Neural crest cell (in vitro differentiated cells): Measurements from ENCODE around the gene EDIL3. TPM values are rescaled to one million over a fixed set of nuclear protein-coding genes. Genes with fewer than 3 reads are reported as not detected.

ENCODE experiments used
- DNase-seq: peaks from one replicate; pipeline ENCODE4 v3.0.0; 2021; ENCODE audit warnings: low read depth, mixed read lengths, low spot score
- H3K27ac Mint-ChIP-seq: one replicate; pipeline ENCODE4 v1.8.0; 2021; ENCODE audit warnings: mild to moderate bottlenecking, mixed read lengths; ENCODE audit not compliant: unreplicated experiment
- H3K27me3 Mint-ChIP-seq: 2 replicates; pipeline ENCODE4 v1.8.0; 2021; ENCODE audit warnings: low read depth, mild to moderate bottlenecking, mixed read lengths
- H3K36me3 Mint-ChIP-seq: 2 replicates; pipeline ENCODE4 v1.8.0; 2021; ENCODE audit warnings: low read depth, mild to moderate bottlenecking, mixed read lengths
- H3K4me1 Mint-ChIP-seq: 2 replicates; pipeline ENCODE4 v1.8.0; 2021; ENCODE audit warnings: mixed read lengths
- H3K4me3 Mint-ChIP-seq: one replicate; pipeline ENCODE4 v1.8.0; 2021; ENCODE audit warnings: mild to moderate bottlenecking, mixed read lengths
- H3K9me3 Mint-ChIP-seq: 2 replicates; pipeline ENCODE4 v1.8.0; 2021; ENCODE audit warnings: mixed read lengths
- total RNA-seq: library from RNA; stranded (reverse); gene quantifications from 2 replicates; pipeline ENCODE4 v1.2.1, GENCODE V29; 2021
- TF ChIP-seq, protein P1 (sequence below): fragments of 200-600 bp; sonication (generic); conservative IDR thresholded peaks from 2 replicates; pipeline ENCODE4 v1.5.0; 2021; ENCODE audit warnings: antibody characterized with exemption, mild to moderate bottlenecking

The EDIL3 gene
- total RNA-seq, 1 donor from 2014 or later, result 1.2 TPM

DNA sequence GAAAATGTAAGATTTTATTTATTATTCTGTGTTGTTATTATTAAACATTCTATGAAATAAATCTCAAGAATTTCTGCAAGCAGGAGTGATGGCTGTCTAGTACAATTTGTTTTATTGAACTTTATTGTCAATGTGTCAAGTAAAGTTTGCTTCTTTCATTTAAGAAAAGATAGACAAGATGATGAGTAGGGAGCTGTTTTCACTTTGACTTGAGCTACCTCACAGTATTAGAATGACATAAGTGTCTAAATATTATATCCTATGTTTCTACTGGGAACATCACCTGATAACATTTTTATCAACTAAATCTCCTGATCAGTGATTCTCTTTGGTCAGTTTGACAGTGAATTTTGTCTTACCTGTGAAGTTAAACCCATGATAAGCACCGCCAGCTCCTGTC lies 12.7 kb upstream of the EDIL3 start:
- H3K36me3 Mint-ChIP-seq, result no peaks in the 10 kb centered on the region
- H3K9me3 Mint-ChIP-seq, result no peaks in the 10 kb centered on the region
- TF ChIP-seq, protein P1, sequence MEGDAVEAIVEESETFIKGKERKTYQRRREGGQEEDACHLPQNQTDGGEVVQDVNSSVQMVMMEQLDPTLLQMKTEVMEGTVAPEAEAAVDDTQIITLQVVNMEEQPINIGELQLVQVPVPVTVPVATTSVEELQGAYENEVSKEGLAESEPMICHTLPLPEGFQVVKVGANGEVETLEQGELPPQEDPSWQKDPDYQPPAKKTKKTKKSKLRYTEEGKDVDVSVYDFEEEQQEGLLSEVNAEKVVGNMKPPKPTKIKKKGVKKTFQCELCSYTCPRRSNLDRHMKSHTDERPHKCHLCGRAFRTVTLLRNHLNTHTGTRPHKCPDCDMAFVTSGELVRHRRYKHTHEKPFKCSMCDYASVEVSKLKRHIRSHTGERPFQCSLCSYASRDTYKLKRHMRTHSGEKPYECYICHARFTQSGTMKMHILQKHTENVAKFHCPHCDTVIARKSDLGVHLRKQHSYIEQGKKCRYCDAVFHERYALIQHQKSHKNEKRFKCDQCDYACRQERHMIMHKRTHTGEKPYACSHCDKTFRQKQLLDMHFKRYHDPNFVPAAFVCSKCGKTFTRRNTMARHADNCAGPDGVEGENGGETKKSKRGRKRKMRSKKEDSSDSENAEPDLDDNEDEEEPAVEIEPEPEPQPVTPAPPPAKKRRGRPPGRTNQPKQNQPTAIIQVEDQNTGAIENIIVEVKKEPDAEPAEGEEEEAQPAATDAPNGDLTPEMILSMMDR, result no peak
- no peak overlapping the region for H3K27ac Mint-ChIP-seq
- no peaks in the 10 kb centered on the region for H3K27me3 Mint-ChIP-seq
- H3K4me3 Mint-ChIP-seq, result no peak overlapping the region
- H3K4me1 Mint-ChIP-seq, result no peaks in the 10 kb centered on the region
- no peak for DNase-seq

DNA sequence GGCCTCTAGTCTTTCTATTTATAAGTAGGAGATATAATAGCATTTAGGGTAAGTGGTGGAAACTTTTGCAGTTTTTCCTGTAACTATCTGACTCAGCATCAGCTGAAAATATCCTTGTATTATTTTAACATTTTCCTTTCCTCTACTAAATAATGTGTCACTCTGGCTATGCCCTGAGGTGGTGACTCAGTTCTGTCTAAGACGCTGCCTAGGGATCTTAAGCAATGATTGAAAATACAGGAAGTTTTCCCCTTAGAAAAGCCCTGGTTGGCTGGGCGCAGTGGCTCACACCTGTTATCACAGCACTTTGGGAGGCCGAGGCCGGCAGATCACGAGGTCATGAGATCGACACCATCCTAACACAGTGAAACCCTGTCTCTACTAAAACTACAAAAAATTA lies 9.3 kb upstream of the EDIL3 start:
- H3K9me3 Mint-ChIP-seq, result no peaks in the 10 kb centered on the region
- H3K36me3 Mint-ChIP-seq, result no peaks in the 10 kb centered on the region
- no peaks in the 10 kb centered on the region for H3K4me1 Mint-ChIP-seq
- no peak for DNase-seq
- H3K4me3 Mint-ChIP-seq, result no peak overlapping the region
- TF ChIP-seq, protein P1, result peak; percentile 24
- H3K27ac Mint-ChIP-seq, result no peak overlapping the region
- no peaks in the 10 kb centered on the region for H3K27me3 Mint-ChIP-seq

DNA sequence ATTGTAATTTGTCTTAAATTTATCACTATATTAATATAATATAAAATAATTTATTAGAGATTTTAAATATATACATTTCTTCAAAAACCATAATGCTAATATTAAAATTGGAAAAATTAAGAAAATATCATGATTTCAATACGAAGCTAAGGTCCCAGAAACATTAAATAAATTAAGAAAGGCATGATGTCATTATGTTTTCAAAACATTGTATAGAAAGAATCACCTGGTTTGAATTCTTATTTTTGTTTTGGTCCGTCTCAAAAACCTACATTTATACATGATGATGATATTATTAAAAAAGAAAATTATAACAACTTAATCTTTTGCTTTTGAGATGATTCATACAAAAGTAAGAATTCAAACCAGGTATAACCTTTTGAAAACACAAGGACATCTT lies 8.2 kb upstream of the EDIL3 start:
- no peak for DNase-seq
- Mint-ChIP-seq H3K4me1 (no peaks in the 10 kb centered on the region), H3K27me3 (no peaks in the 10 kb centered on the region), H3K27ac (no peak overlapping the region), H3K36me3 (no peaks in the 10 kb centered on the region), H3K4me3 (no peak overlapping the region), H3K9me3 (no peaks in the 10 kb centered on the region)
- TF ChIP-seq, protein P1, result no peak

DNA sequence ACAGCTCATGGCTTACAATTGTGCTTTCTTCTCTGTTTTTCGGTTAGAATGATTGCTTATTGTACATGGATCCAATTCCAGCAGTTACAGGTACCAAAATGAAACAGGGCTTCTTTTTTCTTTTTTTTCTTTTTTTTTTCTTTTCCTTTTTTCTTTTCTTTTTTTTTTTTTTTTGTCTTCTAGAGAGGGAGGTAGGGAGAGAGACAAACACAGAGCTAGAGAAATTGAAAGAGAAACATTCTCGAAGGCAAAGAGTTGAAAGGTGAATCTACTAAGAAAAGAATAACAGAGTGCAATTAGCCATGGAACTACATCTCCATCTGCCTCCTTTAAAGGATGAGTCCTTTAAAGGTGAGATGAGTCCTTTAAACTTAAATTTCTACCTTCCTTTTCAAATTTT lies 1.0 kb upstream of the EDIL3 start:
- Mint-ChIP-seq H3K4me3 (peak overlapping the region; percentile 89), H3K27ac (no peak overlapping the region), H3K9me3 (no peaks in the 10 kb centered on the region), H3K4me1 (peaks cover 31% of the 10 kb centered on the region), H3K36me3 (no peaks in the 10 kb centered on the region), H3K27me3 (peaks cover 54% of the 10 kb centered on the region)
- DNase-seq, result no peak
- TF ChIP-seq, protein P1, result no peak

DNA sequence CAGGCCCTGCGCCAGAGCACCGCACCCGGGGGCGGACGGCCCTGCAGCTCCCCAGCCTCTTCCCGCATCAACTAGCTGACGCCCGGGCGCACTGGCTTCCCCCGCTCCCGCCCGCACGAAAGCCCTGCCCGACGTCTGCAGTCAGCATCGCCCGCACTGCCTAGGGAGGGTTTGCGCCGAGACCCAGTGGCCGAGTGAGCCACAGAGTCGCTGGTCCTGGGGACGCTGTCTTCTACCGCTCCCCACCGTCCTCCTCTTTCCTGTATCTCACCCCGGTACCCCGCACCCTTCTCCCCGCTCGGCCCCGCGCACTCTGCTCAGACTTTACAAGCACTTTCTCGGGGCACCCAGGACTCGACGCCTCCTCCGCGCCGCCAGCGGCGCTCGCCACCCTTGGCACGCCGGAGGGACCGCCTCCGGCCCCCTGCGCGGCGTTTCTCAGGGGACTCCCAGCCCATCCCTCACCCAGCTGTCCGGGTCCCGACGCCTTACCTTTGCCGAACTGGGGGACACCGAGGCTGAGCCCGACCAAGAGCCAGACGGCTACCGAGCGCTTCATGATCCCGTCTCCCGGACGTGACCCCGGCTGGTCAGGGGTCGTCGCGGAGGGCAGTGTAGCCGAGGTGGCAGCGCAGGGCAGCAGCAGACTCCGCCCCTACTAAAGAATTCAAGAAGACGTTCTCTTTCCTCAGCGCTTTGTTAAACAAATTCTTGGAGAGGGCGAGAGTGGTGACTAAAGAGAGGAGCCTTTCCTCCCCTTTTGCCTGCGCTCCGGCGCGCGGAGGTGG lies 670 bp downstream of the EDIL3 start:
- Mint-ChIP-seq H3K27me3 (peaks cover 62% of the 10 kb centered on the region), H3K36me3 (no peaks in the 10 kb centered on the region), H3K4me3 (peak overlapping the region; percentile 96), H3K27ac (peak overlapping the region; percentile 91), H3K9me3 (no peaks in the 10 kb centered on the region), H3K4me1 (peaks cover 31% of the 10 kb centered on the region)
- TF ChIP-seq, protein P1, result no peak
- peak; percentile 35 for DNase-seq
